ENCODE results near the gene PCDH19. TPM values are rescaled to one million over a fixed set of nuclear protein-coding genes. Genes with fewer than 3 reads are reported as not detected.

The PCDH19 gene
- total and polyA plus RNA-seq, 4 donors: 0.10 to 4.6 (median 2.2) TPM

GRCh38 chrX:100247826-100248225, 162.2 kb downstream of the PCDH19 start:
- H3K36me3 ChIP-seq (ENCODE audit: control insufficient read depth in 1 of 2, insufficient read depth in 2 of 2, low read length in 1 of 2): no peaks in the 10 kb centered on the region
- no peaks in the 10 kb centered on the region for H3K9me3 ChIP-seq (ENCODE audit: control insufficient read depth, low read length)
- DNase-seq (no peak), ATAC-seq (ENCODE audit: low FRiP score) (no peak)
- H3K27me3 ChIP-seq (ENCODE audit: control insufficient read depth in 1 of 2, insufficient read depth in 2 of 2, low read length in 1 of 2): no peaks in the 10 kb centered on the region
- H3K27ac ChIP-seq (ENCODE audit: low read depth in 1 of 2, low read length in 2 of 2): no peak overlapping the region
- H3K4me3 ChIP-seq (ENCODE audit: low read length in 2 of 2): no peak overlapping the region
- H3K4me1 ChIP-seq (ENCODE audit: control insufficient read depth in 1 of 2, insufficient read depth in 2 of 2, low read length in 2 of 2): no peaks in the 10 kb centered on the region
- intact Hi-C loops (cut with DNase I): no loop called here

DNA sequence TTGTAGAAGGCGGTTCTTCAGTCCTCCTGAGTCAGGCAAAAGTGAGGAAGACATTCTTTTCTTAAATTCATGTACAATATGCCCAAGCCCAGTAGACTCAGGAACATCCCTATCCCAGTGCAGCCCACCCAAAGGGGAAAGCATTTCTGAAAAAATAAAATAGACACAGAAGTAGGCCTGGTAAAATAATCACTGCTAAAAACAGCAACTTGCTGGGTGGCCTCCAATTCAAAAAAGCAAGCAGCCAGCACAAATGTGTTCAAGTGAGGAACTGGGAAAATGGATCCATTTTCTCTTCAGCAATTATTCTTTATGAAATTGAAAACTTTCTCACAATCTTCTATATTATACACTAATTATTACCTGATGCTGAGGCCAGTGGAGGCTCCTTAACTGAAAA, 165.4 kb downstream of the PCDH19 start:
- ATAC-seq (ENCODE audit: low FRiP score): no peak
- Histone ChIP-seq H3K4me1 (ENCODE audit: control insufficient read depth in 1 of 2, insufficient read depth in 2 of 2, low read length in 2 of 2) (no peaks in the 10 kb centered on the region), H3K27me3 (ENCODE audit: control insufficient read depth in 1 of 2, insufficient read depth in 2 of 2, low read length in 1 of 2) (no peaks in the 10 kb centered on the region), H3K4me3 (ENCODE audit: low read length in 2 of 2) (no peak overlapping the region), H3K27ac (ENCODE audit: low read depth in 1 of 2, low read length in 2 of 2) (no peak overlapping the region), H3K9me3 (ENCODE audit: control insufficient read depth, low read length) (no peaks in the 10 kb centered on the region), H3K36me3 (ENCODE audit: control insufficient read depth in 1 of 2, insufficient read depth in 2 of 2, low read length in 1 of 2) (no peaks in the 10 kb centered on the region)
- DNase-seq: no peak
- intact Hi-C loops (cut with DNase I): no loop called here
- WGBS, 2 donors: 50 to 67% methylated on average over 1 of the region's 1 CpG

Other genes starting within 250 kb of the PCDH19 start
- gene TNMD, start 174.7 kb upstream of the PCDH19 start, total RNA-seq: under 1 TPM; 0.36 TPM
- gene TNMD, start 174.7 kb upstream of the PCDH19 start, polyA plus RNA-seq: not detected
- gene TSPAN6, start 226.5 kb upstream of the PCDH19 start, total RNA-seq: 10 to 100 TPM in 1 of 2 donors, 1 to 10 TPM in 1; 9.5 to 12.2 TPM
- 1 to 10 TPM; 5.6 to 8.9 TPM for gene TSPAN6, start 226.5 kb upstream of the PCDH19 start, polyA plus RNA-seq
- 10 to 100 TPM; 36.8 to 48.2 TPM for gene SRPX2, start 233.9 kb upstream of the PCDH19 start, total RNA-seq
- 10 to 100 TPM; 11.6 to 20.5 TPM for gene SRPX2, start 233.9 kb upstream of the PCDH19 start, polyA plus RNA-seq

Measured in aorta (tissue), 5 donors.